Stimulated activated CD8-positive, alpha-beta memory T cell treated with anti-CD3 and anti-CD28 coated beads, Interleukin-4, amount 100 ng/mL, for 24 hours (primary cell): ENCODE measurements around the gene PPFIA1.
"Not testable (repeated sequence)": the region's sequence is repeated elsewhere in the genome, so short reads cannot be mapped to it uniquely, and the experiment has no call there.

Experiments used
- DNase-seq: peaks from one replicate; pipeline ENCODE4 v3.0.0-alpha.2; 2020; ENCODE audit warnings: low read depth

The PPFIA1 gene

GRCh38 chr11:70397336-70397982 is 127.0 kb downstream of the PPFIA1 start:
- no peak for DNase-seq

DNA sequence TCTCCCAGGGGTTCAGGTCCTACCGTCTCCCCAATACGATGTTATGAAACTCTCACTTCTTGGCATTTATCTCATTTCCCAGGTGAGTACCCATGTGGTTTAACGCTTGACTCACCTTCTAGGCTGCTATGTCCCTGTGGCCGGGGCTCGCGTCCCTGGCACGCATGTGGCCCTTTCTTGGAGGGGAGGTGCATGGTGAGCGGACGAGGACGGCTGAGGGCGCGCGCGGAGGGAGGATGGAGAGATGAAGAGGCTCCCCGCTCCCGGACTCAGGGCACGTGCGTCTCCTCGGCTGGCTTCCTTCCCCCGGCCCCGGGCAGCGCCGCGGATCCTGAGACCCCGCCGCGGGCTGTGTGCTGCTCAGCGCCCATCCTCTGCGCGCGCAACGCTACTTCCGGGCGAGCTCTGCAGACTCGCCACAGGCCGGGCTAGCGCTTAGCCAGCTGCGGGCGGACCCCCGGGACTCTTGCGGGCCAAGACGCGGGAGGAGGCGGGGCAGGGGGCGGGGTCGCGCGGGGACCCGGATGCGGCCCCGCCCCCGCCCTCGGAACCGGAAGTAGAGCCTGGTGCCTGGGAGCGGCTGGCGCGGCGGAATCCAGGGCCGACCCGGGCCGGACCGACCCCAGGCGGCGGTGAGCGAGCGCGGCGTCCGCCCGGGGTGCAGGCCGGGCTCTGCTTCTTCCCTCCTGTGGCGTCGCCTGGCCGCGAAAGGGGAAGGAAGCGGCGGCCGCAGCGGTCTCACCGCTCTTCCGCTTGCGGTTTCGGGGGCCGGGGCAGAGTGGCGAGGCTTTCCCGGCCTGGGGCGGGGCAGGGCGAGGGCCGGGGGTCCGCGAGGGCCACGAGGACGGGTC is 127.7 kb downstream of the PPFIA1 start, which contains the start of gene CTTN:
CTTN (plus strand) TSS at position 547 of the 851 bp plus-strand sequence. CDS start 8,769 bp downstream, outside the sequence.
- DNase-seq = peak; percentile 57

- no peak for DNase-seq
Measured at GRCh38 chr11:70398834-70399680, 128.6 kb downstream of the PPFIA1 start.

DNA sequence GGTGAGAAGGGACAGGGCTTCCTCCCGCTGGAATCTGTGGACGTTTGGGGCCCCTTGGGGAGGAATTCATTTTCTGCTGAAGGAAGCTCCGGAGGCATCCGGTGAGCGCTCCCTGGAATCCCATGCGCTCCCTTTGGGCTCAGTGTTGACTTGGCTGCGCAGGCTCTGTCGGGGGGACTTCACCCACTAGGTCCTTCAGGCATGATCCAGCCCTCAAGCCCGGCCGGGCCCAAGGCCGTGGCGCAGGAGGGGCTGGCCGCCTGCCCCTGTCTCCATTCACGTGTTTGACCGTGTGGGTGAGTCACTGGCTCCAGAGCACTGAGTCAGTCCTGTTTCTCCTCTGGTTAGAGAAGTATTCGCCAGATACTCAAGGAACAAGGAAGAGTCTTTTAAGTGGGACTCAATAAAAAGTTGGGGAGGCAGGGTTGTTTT is 129.2 kb downstream of the PPFIA1 start:
- DNase-seq = no peak

GRCh38 chr11:70400643-70401042 is 130.2 kb downstream of the PPFIA1 start:
- no peak for DNase-seq

DNA sequence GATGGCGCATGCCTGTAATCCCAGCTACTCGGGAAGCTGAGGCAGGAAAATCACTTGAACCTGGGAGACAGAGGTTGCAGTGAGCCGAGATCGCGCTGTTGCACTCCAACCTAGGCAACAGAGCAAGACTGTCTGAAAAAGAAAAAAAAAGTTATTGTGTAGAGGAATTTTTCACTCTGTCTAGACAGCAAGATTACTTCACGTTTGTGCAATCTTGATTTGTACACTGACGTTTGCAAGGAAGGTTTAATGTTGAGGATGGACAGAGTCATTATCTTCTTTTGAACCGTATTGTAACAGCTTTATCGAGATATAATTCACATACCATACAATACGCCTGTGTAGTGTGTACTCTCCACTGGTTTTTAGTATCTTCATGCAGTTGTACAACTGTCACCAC is 131.5 kb downstream of the PPFIA1 start:
- no peak for DNase-seq

DNA sequence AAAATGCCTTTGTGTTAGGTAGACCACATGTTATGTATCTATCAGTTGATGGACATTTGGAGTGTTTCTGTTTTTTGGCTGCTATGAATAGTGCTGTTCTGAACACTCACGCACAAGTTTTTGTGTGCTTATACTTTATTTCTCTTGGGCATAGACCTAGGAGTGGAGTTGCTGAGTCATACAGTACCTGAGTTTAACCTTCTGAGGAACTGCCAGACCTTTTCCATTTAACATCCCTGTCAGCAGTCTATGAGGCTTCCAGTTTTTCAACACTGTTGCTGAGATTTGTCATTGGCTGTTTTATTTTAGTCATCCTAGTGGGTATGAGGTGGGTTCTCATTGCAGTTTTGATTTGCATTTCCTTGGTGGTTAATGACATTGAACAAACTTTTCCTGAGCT is 132.2 kb downstream of the PPFIA1 start:
- DNase-seq = no peak

- no peak for DNase-seq
Measured at GRCh38 chr11:70404244-70404643, 133.8 kb downstream of the PPFIA1 start.

DNA sequence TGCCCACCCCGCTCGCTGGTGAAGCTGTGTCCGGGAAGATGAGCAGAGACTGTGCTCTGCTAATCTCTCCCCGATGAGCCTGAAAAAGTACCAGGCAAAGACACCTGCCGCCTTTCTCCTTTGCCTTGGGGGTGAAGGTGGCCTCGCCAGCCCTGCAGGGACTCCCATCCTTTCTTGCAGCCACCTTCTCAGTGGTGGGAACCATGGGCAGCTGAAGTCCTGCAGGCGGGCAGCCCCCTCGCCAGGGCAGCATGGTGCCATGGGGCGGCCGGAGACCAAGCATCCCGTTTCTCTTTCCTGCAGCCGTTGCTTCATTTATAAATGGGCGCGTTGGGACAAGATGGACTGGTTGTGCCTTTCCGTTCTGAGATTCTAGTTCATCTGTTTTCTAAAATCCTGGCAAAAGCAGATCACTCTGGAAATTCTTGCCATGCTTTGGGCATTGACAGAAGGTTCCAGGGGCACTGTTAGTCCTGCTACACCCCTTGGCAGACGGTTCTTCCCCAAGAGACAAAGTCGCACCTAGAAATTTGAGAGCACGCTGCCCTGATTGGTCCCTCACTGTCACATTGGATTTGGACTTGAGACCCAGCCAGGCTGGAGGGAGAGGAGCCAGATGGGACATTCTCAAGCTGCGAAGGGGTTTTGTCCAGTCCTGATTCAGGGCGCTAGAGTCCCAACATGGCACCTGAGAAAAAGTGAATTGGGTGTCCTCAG is 135.3 kb downstream of the PPFIA1 start:
- no peak for DNase-seq

DNA sequence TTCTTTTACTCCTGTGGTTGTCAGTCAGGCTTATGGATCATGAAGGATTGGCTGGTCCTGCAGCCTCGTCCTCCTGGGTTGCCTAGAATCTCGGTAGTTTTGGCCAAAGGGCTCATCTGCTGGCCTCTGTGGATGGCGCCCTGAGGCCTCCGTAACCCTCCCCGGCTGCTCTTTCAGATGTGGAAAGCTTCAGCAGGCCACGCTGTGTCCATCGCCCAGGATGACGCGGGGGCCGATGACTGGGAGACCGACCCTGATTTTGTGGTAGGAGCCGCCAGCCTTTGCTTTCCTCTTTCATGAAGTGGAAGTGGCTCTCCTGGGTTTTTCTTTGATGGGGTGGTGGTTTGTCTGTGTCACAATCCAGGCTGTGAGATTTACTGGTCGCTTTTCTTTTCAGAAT is 136.6 kb downstream of the PPFIA1 start:
- DNase-seq = no peak

GRCh38 chr11:70407814-70408213 is 137.3 kb downstream of the PPFIA1 start:
- DNase-seq = no peak

- not testable (repeated sequence) for DNase-seq
Measured at GRCh38 chr11:70408326-70408725, 137.8 kb downstream of the PPFIA1 start.

- DNase-seq = no peak
Measured at GRCh38 chr11:70409437-70409836, 138.9 kb downstream of the PPFIA1 start.

GRCh38 chr11:70409871-70410270 is 139.4 kb downstream of the PPFIA1 start:
- DNase-seq = no peak

GRCh38 chr11:70410276-70411205 is 140.1 kb downstream of the PPFIA1 start:
- no peak for DNase-seq

DNA sequence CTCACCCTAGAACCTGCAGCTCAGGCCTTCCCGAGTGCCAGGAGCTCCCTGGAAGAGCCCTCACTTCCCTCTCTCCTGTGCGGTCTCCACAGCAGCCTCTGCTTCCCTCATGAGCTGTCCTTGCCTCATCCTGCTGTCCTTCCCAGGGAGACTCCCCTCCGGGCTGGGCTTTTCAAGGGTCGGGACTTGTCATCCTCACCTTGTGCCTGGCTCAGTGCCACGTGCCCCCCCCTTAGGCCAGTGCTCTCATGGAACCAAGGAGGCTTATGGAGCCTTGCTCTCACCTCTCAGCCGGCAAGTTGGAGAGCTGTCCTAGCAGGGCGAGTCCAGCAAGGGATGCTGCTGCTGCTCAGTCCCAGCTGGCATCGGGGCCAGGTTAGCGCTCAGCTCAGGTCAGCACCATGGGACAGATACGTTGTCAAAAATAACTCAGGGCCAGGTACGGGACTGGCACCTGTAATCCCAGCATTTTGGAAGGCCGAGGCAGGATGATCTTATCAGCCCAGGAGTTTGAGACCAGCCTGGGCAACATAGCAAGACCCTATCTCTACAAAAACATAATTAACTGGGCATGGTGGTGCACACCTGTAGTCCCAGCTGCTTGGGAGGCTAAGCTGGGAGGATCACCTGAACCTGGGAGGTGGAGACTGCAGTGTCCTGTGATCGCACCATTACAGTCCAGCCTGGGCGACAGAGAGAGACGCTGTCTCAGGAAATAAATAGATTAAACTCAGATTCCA is 141.4 kb downstream of the PPFIA1 start:
- DNase-seq = no peak

- DNase-seq = no peak
Measured at GRCh38 chr11:70413151-70413550, 142.7 kb downstream of the PPFIA1 start.

DNA sequence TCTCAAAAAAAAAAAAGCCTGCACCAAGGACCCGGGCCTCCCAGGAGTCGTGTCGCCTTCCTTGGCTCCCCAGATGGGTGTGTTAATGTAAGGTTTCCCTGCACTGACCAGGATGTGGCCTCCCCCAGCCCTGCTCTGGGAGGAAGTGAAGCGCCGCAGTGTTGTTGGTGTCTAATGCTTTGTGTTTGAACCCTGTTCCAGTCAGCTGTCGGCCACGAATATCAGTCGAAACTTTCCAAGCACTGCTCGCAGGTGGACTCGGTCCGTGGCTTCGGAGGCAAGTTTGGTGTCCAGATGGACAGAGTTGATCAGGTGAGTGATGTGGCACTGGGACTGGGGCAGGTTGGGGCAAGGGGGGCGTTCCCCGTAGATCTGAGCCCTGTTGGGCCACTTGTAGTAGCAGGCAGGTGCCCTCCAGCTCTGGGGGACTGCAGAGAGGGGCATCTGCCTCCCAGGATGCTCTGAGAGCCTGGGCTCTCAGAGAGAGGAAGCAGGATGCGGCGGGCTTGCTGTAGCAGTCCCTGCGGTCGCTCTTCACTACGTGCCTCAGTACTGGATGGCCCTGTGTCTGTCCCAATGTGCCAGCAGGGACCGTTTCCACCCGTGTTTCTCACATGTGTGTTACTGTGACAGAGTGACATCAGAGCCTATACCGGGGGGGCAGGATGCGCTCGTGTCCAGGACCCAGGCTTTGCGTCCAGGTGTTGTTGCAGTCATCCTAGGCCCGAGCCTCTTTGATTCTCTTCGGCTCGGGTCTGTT is 144.0 kb downstream of the PPFIA1 start:
- DNase-seq = no peak

DNA sequence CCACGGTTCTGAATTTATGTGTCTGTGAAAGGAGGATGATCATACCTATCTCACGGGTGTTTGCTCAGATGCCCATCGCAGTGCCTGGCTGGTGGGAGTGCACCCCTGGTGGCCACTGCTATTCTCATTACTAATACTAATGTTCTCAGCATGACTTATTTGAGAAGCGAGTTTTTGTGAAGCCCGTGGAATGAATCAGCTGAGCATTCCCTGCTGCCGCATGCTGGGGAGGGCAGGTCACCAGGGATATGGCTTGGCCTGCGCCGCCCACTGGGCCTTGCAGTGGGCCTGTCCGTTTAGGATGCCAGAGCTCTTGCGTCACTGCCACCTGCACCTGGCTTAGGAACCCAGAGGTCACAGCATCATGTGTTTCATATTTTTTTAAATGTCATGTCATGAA is 144.7 kb downstream of the PPFIA1 start:
- no peak for DNase-seq
